Body of pancreas (tissue), 4 donors: ENCODE measurements around the gene RIPOR2.

Source experiments
- CTCF ChIP-seq, 7 experiments: fragments of 450-650 bp in 4 of 7; fragments of 200-600 bp in 3 of 7; sonication (generic) in 3 of 7; IDR thresholded peaks; one replicate each; pipeline ENCODE4 v1.5.1; 2016 to 2019; ENCODE audit warnings: antibody characterized with exemption in 7 of 7
- POLR2A ChIP-seq, 3 donors: fragments of 450-650 bp; IDR thresholded peaks; one replicate each; pipeline ENCODE4 v1.6.1; 2016; ENCODE audit warnings: antibody characterized with exemption in 3 of 3, mild to moderate bottlenecking in 2 of 3

DNA sequence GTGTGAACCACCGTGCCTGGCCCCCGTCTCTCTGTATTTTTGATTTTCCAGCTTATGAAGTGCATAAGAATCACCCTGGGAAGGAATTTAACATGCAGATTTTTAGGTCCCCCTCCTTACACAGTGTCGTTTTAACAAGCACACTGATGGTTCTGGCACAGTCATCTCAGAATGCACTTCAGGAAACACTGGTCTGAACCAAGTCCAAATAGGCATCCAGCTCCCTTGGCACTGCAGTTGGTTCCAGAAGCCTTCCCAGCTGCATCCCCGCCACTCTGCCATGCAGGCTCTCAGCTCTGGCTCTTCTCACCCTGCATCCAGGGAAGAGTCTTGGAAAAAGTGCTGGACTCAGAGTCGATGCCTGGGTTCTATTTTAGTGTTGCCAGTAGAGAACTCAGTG lies 20.1 kb downstream of the RIPOR2 start:
- no peak for TF ChIP-seq CTCF (IDR thresholded peaks at IDR 0.05)
- no peak for TF ChIP-seq POLR2A (IDR thresholded peaks at IDR 0.05)
